ENCODE data around the gene LCE7A. TPM values are rescaled to one million over a fixed set of nuclear protein-coding genes. Genes with fewer than 3 reads are reported as not detected.

Gene LCE7A
- polyA plus RNA-seq, 1 donor from 2014 or later: not detected

DNA sequence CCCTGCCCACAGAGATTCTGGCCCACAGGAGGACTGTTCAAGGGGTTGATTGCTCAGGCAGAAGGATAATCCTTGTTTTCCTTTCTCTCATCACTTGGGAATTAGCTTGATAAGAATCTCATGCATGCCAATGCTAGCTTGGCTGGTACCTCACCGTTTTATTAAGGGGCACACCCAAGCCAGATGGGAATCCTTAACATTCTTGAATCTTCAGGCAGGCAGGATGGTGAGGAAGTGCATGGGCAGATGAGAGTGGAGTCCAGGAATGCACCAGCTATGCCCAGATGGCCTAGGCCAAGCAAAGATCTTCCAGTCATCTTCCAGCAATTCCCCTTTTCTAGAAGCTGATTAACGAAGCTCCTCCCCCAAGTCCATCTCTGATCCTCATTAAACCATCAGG lies 4.1 kb upstream of the LCE7A start:
- H3K79me2 ChIP-seq (replicated peaks; ENCODE audit: insufficient read depth, low read length): no peaks in the 10 kb centered on the region
- H4K20me1 ChIP-seq (ENCODE audit: insufficient read depth): no peaks in the 10 kb centered on the region
- TF ChIP-seq EP300 (conservative IDR thresholded peaks at IDR 0.05; ENCODE audit: poor library complexity, severe bottlenecking) (no peak), POLR2AphosphoS5 (IDR thresholded peaks at IDR 0.05) (no peak), RAD21 (conservative IDR thresholded peaks at IDR 0.05) (no peak), EZH2 (IDR thresholded peaks at IDR 0.05; ENCODE audit: borderline replicate concordance, insufficient read depth, low read length, poor library complexity, severe bottlenecking) (no peak), SMC3 (conservative IDR thresholded peaks at IDR 0.05; ENCODE audit: poor library complexity) (no peak), TAF1 (IDR thresholded peaks at IDR 0.05; ENCODE audit: low read depth) (no peak), MXI1 (conservative IDR thresholded peaks at IDR 0.05; ENCODE audit: poor library complexity, severe bottlenecking) (no peak)
- TF ChIP-seq, protein P1, sequence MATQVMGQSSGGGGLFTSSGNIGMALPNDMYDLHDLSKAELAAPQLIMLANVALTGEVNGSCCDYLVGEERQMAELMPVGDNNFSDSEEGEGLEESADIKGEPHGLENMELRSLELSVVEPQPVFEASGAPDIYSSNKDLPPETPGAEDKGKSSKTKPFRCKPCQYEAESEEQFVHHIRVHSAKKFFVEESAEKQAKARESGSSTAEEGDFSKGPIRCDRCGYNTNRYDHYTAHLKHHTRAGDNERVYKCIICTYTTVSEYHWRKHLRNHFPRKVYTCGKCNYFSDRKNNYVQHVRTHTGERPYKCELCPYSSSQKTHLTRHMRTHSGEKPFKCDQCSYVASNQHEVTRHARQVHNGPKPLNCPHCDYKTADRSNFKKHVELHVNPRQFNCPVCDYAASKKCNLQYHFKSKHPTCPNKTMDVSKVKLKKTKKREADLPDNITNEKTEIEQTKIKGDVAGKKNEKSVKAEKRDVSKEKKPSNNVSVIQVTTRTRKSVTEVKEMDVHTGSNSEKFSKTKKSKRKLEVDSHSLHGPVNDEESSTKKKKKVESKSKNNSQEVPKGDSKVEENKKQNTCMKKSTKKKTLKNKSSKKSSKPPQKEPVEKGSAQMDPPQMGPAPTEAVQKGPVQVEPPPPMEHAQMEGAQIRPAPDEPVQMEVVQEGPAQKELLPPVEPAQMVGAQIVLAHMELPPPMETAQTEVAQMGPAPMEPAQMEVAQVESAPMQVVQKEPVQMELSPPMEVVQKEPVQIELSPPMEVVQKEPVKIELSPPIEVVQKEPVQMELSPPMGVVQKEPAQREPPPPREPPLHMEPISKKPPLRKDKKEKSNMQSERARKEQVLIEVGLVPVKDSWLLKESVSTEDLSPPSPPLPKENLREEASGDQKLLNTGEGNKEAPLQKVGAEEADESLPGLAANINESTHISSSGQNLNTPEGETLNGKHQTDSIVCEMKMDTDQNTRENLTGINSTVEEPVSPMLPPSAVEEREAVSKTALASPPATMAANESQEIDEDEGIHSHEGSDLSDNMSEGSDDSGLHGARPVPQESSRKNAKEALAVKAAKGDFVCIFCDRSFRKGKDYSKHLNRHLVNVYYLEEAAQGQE (IDR thresholded peaks at IDR 0.05; ENCODE audit: borderline replicate concordance): no peak
- TF ChIP-seq, protein P2, sequence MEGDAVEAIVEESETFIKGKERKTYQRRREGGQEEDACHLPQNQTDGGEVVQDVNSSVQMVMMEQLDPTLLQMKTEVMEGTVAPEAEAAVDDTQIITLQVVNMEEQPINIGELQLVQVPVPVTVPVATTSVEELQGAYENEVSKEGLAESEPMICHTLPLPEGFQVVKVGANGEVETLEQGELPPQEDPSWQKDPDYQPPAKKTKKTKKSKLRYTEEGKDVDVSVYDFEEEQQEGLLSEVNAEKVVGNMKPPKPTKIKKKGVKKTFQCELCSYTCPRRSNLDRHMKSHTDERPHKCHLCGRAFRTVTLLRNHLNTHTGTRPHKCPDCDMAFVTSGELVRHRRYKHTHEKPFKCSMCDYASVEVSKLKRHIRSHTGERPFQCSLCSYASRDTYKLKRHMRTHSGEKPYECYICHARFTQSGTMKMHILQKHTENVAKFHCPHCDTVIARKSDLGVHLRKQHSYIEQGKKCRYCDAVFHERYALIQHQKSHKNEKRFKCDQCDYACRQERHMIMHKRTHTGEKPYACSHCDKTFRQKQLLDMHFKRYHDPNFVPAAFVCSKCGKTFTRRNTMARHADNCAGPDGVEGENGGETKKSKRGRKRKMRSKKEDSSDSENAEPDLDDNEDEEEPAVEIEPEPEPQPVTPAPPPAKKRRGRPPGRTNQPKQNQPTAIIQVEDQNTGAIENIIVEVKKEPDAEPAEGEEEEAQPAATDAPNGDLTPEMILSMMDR (IDR thresholded peaks at IDR 0.05; ENCODE audit: poor library complexity, severe bottlenecking): no peak
- no peaks in the 10 kb centered on the region for H3K9me3 ChIP-seq (ENCODE audit: low read length)
- H3F3A ChIP-seq (ENCODE audit: insufficient read depth, low read length, poor library complexity, severe bottlenecking): no peaks in the 10 kb centered on the region
- no peak overlapping the region for H3K9ac ChIP-seq (ENCODE audit: low read length)
- H3K4me2 ChIP-seq (ENCODE audit: low read length): no peak overlapping the region
- no peak overlapping the region for H2AFZ ChIP-seq (ENCODE audit: low read depth, low read length)
- no peaks in the 10 kb centered on the region for H3K36me3 ChIP-seq (ENCODE audit: insufficient read depth, low read length)
- H3K9me2 ChIP-seq (ENCODE audit: insufficient read depth, low read length): no peaks in the 10 kb centered on the region
- no peak overlapping the region for H3K4me3 ChIP-seq (ENCODE audit: low read length)
- no peaks in the 10 kb centered on the region for H3K27me3 ChIP-seq (ENCODE audit: insufficient read depth, low read depth, low read length)
- no peak overlapping the region for H3K27ac ChIP-seq (ENCODE audit: low read length)

DNA sequence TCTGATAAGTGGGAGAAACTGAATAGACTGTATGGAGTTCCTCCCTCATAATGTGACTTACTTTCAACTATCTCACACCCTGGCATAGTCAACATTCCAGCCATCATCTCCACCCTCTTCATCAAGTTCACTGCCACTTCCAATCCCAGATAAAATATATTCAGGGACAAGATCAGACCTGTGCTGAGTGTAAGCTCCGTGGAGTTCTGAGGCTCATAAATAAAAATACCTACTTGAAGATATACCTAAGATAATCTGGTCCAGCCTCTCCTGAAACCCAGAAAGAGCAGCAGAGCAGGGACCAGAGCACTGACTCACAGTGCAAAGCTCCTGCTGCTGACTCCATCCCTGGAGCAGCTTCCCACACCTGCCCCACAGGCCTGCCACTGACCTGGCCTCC lies 1.7 kb upstream of the LCE7A start:
- Histone ChIP-seq H3K4me2 (ENCODE audit: low read length) (no peak overlapping the region), H3F3A (ENCODE audit: insufficient read depth, low read length, poor library complexity, severe bottlenecking) (no peaks in the 10 kb centered on the region), H3K9ac (ENCODE audit: low read length) (no peak overlapping the region), H3K36me3 (ENCODE audit: insufficient read depth, low read length) (no peaks in the 10 kb centered on the region), H3K79me2 (replicated peaks; ENCODE audit: insufficient read depth, low read length) (no peaks in the 10 kb centered on the region), H2AFZ (ENCODE audit: low read depth, low read length) (no peak overlapping the region), H3K9me3 (ENCODE audit: low read length) (no peaks in the 10 kb centered on the region), H3K4me3 (ENCODE audit: low read length) (no peak overlapping the region), H3K27ac (ENCODE audit: low read length) (no peak overlapping the region), H4K20me1 (ENCODE audit: insufficient read depth) (no peaks in the 10 kb centered on the region), H3K27me3 (ENCODE audit: insufficient read depth, low read depth, low read length) (no peaks in the 10 kb centered on the region), H3K9me2 (ENCODE audit: insufficient read depth, low read length) (no peaks in the 10 kb centered on the region)
- TF ChIP-seq EP300 (conservative IDR thresholded peaks at IDR 0.05; ENCODE audit: poor library complexity, severe bottlenecking) (no peak), EZH2 (IDR thresholded peaks at IDR 0.05; ENCODE audit: borderline replicate concordance, insufficient read depth, low read length, poor library complexity, severe bottlenecking) (no peak)
- TF ChIP-seq, protein P2 (IDR thresholded peaks at IDR 0.05; ENCODE audit: poor library complexity, severe bottlenecking): no peak

All from neural cell (in vitro differentiated cells).